Measurements from ENCODE around the gene UNC45B.

- no peak for TF ChIP-seq EZH2 (IDR thresholded peaks at IDR 0.05)
- no peak for TF ChIP-seq POLR2AphosphoS5 (IDR thresholded peaks at IDR 0.05; ENCODE audit: borderline replicate concordance, low read depth, low read length)
These were observed 12.3 kb upstream of the UNC45B start for GRCh38 chr17:35135322-35135721.
